Measurements from ENCODE around the gene FOXO6.

The FOXO6 gene

DNA sequence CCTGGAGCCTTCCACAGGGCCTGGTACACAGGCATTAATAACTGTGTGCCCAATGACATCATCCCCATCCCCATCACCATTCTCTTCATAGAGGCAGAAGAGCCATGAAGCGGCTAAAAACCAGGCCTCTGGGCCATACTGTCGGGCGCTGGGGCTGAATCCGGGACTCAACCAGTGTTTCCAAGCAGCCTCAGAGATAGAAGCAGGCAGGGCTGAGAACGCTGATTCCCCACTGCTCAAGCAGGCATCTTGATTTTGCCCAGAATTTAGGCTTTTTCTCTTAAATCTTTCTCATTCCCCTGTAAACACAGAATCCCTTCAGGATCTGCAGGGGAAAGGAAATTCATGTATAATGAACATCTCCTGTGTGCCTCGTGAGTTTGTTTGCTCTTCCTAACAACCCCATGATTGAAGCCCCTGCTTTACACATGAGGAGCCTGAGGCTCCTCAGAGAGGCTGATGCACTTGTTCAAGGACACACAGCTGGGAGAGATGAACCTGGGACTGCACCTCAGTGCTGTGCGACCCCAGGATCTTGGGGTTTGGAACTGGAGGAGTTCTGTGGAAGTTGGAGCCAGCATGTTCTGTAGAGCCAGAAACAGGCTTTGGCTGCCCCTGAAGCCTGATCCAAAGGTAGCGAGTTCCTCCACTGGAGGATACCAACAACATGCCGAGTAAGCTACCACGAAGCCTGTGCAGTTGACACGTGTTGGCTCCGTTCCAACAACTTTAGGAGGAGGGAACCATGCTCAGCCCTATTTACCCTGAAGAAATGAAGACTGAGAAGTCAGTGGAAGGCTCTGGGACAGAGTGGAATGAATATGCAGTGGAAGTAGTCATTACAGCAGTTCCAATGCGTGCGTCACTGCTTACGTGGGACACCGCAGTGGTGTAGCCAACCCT is 67.8 kb downstream of the FOXO6 start:
- DNase-seq: no peak

DNA sequence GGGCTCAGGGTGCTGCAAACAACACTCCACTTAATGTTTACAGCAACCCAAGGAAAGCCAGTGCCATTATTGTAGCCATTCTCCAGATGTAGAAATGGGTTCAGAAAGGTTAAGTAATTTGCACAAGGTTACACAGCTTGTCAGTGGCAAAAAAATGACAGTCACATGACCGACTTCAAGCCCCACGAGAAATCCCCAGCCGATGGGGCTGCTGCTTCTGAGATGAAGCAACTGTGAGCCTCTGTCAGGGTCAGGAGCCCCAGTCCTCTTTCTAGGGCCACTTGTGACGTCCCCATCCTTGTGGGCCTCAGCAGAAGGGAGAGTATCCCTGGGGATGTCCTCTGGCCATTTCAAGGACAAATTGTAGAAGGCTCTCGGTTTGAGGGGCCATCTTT is 68.4 kb downstream of the FOXO6 start:
- no peak for DNase-seq

DNA sequence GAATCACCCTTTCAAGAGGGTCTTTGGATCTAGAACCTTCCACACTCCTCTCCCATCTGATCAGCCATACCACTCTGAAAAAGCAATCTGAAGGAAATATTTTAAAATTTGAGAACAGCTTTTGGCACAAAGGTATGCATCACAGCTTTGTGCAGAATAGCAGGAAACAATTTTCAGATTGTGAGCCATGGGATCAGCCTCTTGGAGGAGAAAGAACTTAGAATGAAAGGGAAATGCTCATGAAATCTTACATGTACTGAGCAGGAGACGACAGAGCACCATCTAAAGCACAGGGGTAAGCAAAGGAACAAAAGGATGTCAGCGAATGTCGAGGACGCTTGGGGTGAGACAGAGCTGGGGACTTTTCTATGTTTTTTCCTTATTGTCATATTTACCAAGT is 68.8 kb downstream of the FOXO6 start:
- no peak for DNase-seq

DNA sequence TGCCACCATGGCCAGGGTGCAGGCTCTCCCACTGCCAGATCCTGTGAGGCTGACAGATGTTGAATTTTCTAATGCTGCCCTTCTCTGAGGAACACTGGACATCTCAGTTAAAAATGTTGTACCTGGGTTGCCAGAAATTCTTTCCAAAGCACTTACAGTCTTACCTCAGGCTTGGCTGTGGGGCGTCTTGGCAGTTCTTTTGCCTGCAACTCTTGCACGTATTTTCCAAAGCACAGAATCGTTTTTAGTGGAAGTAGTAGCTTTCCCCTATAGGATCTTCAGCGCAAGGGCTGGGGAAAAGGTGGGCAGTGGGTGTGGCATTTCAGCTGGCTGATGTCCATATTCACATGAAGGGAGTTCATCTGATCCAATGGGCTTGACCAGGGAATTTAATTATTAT is 69.3 kb downstream of the FOXO6 start:
- no peak for DNase-seq

DNA sequence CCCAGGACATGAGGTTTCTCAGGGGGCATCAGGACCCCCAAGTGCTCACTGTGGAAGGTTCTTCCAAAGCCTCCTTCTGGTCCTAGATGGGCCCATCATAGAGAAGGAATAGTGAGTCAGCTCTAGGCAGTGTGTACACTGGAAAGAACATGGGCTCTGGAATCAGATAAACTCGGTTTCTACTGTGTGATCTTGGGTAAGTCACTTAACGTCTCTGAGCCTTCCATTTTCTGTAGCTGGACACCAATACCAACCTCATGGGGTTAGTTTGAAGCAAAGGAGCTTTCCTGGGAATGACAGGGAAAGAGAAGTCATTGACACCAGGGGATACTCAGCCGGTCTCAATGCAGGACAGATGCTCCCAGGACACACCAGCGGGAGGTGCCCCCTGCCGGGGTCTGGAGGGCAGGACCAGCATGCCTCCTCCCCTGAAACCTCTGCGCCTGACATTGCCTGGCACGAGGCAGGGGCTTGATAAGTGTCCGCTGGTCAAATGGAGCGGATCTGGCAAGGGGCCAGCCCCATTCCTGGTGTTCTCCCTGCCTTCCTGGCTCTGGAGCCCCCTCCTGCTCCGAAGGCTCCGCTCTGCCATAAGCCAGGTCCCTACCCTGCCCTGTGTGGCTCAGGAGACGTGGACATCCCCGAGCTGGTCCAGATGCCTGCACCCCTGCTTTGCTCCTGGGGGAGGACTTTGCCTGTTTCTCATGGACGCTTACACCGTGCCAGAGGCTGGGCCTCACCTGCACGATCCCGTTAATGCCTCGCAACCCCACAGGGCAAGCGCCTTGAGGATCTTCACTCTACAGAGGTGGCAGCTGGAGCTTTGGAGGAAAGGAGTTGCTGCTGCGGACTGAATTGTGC is 70.5 kb downstream of the FOXO6 start:
- no peak for DNase-seq
